Measurements from ENCODE around the gene PTBP1.

DNA sequence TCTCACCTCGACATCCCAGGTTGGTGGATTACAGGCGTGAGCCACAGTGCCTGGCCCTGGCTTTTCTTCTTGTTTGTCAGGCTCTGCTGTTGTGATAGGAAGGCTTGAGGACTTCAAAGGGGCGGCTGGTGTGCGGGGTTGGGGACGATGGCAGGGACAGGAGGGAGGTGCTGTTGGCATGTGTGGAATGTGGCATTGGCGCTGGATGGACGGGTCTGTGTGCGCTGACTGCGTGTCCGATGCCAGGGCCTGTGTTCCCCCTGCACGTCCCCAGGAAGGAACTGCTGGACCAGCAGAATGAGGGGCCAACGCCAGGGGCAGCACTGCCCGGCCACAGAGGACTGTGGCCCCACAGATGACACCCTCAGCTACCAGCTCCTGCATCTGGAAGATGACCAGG, 12.7 kb upstream of the PTBP1 start:
- TF ChIP-seq EZH2 (IDR thresholded peaks at IDR 0.05; ENCODE audit: low read length, missing control alignments) = no peak
- TF ChIP-seq, protein P1, sequence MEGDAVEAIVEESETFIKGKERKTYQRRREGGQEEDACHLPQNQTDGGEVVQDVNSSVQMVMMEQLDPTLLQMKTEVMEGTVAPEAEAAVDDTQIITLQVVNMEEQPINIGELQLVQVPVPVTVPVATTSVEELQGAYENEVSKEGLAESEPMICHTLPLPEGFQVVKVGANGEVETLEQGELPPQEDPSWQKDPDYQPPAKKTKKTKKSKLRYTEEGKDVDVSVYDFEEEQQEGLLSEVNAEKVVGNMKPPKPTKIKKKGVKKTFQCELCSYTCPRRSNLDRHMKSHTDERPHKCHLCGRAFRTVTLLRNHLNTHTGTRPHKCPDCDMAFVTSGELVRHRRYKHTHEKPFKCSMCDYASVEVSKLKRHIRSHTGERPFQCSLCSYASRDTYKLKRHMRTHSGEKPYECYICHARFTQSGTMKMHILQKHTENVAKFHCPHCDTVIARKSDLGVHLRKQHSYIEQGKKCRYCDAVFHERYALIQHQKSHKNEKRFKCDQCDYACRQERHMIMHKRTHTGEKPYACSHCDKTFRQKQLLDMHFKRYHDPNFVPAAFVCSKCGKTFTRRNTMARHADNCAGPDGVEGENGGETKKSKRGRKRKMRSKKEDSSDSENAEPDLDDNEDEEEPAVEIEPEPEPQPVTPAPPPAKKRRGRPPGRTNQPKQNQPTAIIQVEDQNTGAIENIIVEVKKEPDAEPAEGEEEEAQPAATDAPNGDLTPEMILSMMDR (conservative IDR thresholded peaks at IDR 0.05 in 1 of 2, IDR thresholded peaks at IDR 0.05 in 1 of 2; ENCODE audit: low read depth in 1 of 2, low read length in 2 of 2) = no peak

All from fibroblast of lung (primary cell).